Neural cell (in vitro differentiated cells): ENCODE results near the gene SLC27A2. TPM values are rescaled to one million over a fixed set of nuclear protein-coding genes. Genes with fewer than 3 reads are reported as not detected.

Source experiments
- H2AFZ ChIP-seq: fragments of 200-600, 300-800 bp; sonication (generic), shearing (Covaris generic); 2 replicates; pipeline ENCODE4 v1.6.0; 2014; ENCODE audit warnings: low read depth, mild to moderate bottlenecking, antibody characterized with exemption, low read length, moderate library complexity
- H3F3A ChIP-seq: fragments of 200-600 bp; shearing (Covaris generic); 2 replicates; pipeline ENCODE4 v1.6.1; 2016; ENCODE audit warnings: mild to moderate bottlenecking, moderate library complexity, mixed read lengths, antibody characterized with exemption, low read length; ENCODE audit not compliant: insufficient read depth, poor library complexity, severe bottlenecking
- H3K27ac ChIP-seq: fragments of 200-600, 300-800 bp; sonication (generic), shearing (Covaris generic); 2 replicates; pipeline ENCODE4 v1.5.1; 2014; ENCODE audit warnings: mild to moderate bottlenecking, low read length, moderate library complexity
- H3K27me3 ChIP-seq: fragments of 300-800, 200-600 bp; sonication (generic), shearing (Covaris generic); 2 replicates; pipeline ENCODE4 v1.6.0; 2014; ENCODE audit warnings: mild to moderate bottlenecking, low read depth, low read length, moderate library complexity; ENCODE audit not compliant: insufficient read depth
- H3K36me3 ChIP-seq: fragments of 300-800, 200-600 bp; sonication (generic), shearing (Covaris generic); 2 replicates; pipeline ENCODE4 v1.5.1; 2014; ENCODE audit warnings: mild to moderate bottlenecking, antibody characterized with exemption, low read length, moderate library complexity; ENCODE audit not compliant: insufficient read depth
- H3K4me2 ChIP-seq: fragments of 300-800, 200-600 bp; sonication (generic), shearing (Covaris generic); 2 replicates; pipeline ENCODE4 v1.6.0; 2014; ENCODE audit warnings: mild to moderate bottlenecking, low read length
- H3K4me3 ChIP-seq: fragments of 300-800, 200-600 bp; sonication (generic), shearing (Covaris generic); 2 replicates; pipeline ENCODE4 v1.5.1; 2014; ENCODE audit warnings: mild to moderate bottlenecking, low read length, moderate library complexity
- H3K79me2 ChIP-seq: fragments of 200-600 bp; shearing (Covaris generic); replicated peaks from 2 replicates; pipeline ENCODE4 v1.6.0; 2014; ENCODE audit warnings: mild to moderate bottlenecking, low read length, moderate library complexity; ENCODE audit not compliant: insufficient read depth
- H3K9ac ChIP-seq: fragments of 300-800, 200-600 bp; sonication (generic), shearing (Covaris generic); 2 replicates; pipeline ENCODE4 v1.6.1; 2016; ENCODE audit warnings: mild to moderate bottlenecking, low read length, mixed read lengths
- H3K9me2 ChIP-seq: fragments of 200-600 bp; shearing (Covaris generic); 2 replicates; pipeline ENCODE4 v1.6.1; 2016; ENCODE audit warnings: mild to moderate bottlenecking, low read length, mixed read lengths; ENCODE audit not compliant: insufficient read depth
- H3K9me3 ChIP-seq: fragments of 200-600, 300-800 bp; sonication (generic), shearing (Covaris generic); 2 replicates; pipeline ENCODE4 v1.6.1; 2016; ENCODE audit warnings: mild to moderate bottlenecking, mixed run types, low read length, moderate library complexity, mixed read lengths
- H4K20me1 ChIP-seq: fragments of 200-600 bp; shearing (Covaris generic); 2 replicates; pipeline ENCODE4 v1.6.1; 2016; ENCODE audit warnings: mild to moderate bottlenecking, mixed run types; ENCODE audit not compliant: insufficient read depth
- EP300 ChIP-seq: fragments of 450-650 bp; conservative IDR thresholded peaks from 2 replicates; pipeline ENCODE4 v1.6.1; 2014; ENCODE audit warnings: antibody characterized with exemption, mild to moderate bottlenecking, moderate library complexity; ENCODE audit not compliant: poor library complexity, severe bottlenecking
- EZH2 ChIP-seq: fragments of 200-600, 300-800 bp; shearing (Covaris generic), sonication (generic); IDR thresholded peaks from 2 replicates; pipeline ENCODE4 v1.6.1; 2014; ENCODE audit warnings: antibody characterized with exemption, low read length, borderline replicate concordance, mild to moderate bottlenecking; ENCODE audit not compliant: insufficient read depth, poor library complexity, severe bottlenecking
- MXI1 ChIP-seq: fragments of 450-650 bp; conservative IDR thresholded peaks from 2 replicates; pipeline ENCODE4 v1.6.1; 2014; ENCODE audit warnings: antibody characterized with exemption, mild to moderate bottlenecking; ENCODE audit not compliant: poor library complexity, severe bottlenecking
- POLR2AphosphoS5 ChIP-seq: IDR thresholded peaks from 2 replicates; pipeline ENCODE4 v1.6.1; 2012
- RAD21 ChIP-seq: fragments of 450-650 bp; conservative IDR thresholded peaks from 2 replicates; pipeline ENCODE4 v1.6.1; 2014; ENCODE audit warnings: antibody characterized with exemption, mild to moderate bottlenecking, moderate library complexity
- SMC3 ChIP-seq: fragments of 450-650 bp; conservative IDR thresholded peaks from 2 replicates; pipeline ENCODE4 v1.6.1; 2014; ENCODE audit warnings: antibody characterized with exemption, mild to moderate bottlenecking, moderate library complexity; ENCODE audit not compliant: poor library complexity
- TAF1 ChIP-seq: IDR thresholded peaks from 2 replicates; pipeline ENCODE4 v1.6.1; 2012; ENCODE audit warnings: low read depth
- polyA plus RNA-seq: library from polyadenylated mRNA; depleted of rRNA; stranded (reverse); fragments of >200 nt; gene quantifications from 2 replicates; pipeline ENCODE4 v1.2.3, GENCODE V29; 2014
- TF ChIP-seq, protein P1 (sequence below): fragments of 450-650 bp; IDR thresholded peaks from 2 replicates; pipeline ENCODE4 v1.5.1; 2014; ENCODE audit warnings: antibody characterized with exemption, mild to moderate bottlenecking, moderate library complexity; ENCODE audit not compliant: poor library complexity, severe bottlenecking
- TF ChIP-seq, protein P2 (sequence below): IDR thresholded peaks from 2 replicates; pipeline ENCODE4 v1.6.1; 2012; ENCODE audit warnings: borderline replicate concordance

SLC27A2 gene
- polyA plus RNA-seq, 1 donor from 2014 or later, result 3.5 TPM

DNA sequence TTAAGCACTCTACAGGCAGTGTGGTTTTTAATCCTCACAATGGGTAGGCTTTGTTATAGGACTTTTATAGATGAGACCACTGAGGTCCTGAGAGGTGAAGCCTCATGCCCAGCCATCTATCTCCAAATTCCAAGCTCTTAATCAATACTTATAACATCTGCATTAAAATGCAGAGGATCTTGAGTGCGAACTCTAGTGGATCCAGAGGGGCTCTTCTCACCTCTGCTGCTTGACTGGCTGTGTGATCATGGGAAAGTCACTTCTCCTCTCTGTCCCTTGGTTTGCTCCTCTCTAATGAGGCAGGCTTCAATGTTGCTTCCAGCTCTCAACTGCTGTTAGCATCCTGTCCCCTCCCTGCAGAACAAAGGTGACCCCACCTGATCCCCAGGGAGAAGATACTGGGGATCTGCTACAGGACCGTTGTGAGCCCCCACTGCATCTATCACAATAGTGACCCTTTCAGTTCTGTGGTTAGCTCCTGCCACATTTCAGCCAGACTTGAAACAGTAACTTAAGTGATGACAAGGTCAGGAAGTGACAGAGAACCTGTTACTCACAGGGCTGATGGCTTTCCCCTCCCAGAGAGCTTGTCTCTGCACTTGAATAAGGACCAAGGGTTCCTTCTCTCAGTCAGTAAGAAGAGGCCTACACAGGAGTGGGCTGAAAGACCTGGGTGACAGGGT, 1.3 kb downstream of the SLC27A2 start:
- Histone ChIP-seq H3K27ac (no peak overlapping the region), H2AFZ (no peak overlapping the region), H3K9me2 (no peaks in the 10 kb centered on the region), H3K4me3 (peak overlapping the region; percentile 86), H3K9me3 (no peaks in the 10 kb centered on the region), H3K36me3 (no peaks in the 10 kb centered on the region), H3F3A (no peaks in the 10 kb centered on the region), H3K4me2 (peak overlapping the region; percentile 87), H3K27me3 (peaks cover 45% of the 10 kb centered on the region), H3K79me2 (no peaks in the 10 kb centered on the region), H4K20me1 (no peaks in the 10 kb centered on the region), H3K9ac (no peak overlapping the region)
- no peak for TF ChIP-seq TAF1
- no peak for TF ChIP-seq POLR2AphosphoS5
- no peak for TF ChIP-seq MXI1
- no peak for TF ChIP-seq RAD21
- TF ChIP-seq EZH2, result no peak
- TF ChIP-seq, protein P1, sequence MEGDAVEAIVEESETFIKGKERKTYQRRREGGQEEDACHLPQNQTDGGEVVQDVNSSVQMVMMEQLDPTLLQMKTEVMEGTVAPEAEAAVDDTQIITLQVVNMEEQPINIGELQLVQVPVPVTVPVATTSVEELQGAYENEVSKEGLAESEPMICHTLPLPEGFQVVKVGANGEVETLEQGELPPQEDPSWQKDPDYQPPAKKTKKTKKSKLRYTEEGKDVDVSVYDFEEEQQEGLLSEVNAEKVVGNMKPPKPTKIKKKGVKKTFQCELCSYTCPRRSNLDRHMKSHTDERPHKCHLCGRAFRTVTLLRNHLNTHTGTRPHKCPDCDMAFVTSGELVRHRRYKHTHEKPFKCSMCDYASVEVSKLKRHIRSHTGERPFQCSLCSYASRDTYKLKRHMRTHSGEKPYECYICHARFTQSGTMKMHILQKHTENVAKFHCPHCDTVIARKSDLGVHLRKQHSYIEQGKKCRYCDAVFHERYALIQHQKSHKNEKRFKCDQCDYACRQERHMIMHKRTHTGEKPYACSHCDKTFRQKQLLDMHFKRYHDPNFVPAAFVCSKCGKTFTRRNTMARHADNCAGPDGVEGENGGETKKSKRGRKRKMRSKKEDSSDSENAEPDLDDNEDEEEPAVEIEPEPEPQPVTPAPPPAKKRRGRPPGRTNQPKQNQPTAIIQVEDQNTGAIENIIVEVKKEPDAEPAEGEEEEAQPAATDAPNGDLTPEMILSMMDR, result no peak
- TF ChIP-seq, protein P2, sequence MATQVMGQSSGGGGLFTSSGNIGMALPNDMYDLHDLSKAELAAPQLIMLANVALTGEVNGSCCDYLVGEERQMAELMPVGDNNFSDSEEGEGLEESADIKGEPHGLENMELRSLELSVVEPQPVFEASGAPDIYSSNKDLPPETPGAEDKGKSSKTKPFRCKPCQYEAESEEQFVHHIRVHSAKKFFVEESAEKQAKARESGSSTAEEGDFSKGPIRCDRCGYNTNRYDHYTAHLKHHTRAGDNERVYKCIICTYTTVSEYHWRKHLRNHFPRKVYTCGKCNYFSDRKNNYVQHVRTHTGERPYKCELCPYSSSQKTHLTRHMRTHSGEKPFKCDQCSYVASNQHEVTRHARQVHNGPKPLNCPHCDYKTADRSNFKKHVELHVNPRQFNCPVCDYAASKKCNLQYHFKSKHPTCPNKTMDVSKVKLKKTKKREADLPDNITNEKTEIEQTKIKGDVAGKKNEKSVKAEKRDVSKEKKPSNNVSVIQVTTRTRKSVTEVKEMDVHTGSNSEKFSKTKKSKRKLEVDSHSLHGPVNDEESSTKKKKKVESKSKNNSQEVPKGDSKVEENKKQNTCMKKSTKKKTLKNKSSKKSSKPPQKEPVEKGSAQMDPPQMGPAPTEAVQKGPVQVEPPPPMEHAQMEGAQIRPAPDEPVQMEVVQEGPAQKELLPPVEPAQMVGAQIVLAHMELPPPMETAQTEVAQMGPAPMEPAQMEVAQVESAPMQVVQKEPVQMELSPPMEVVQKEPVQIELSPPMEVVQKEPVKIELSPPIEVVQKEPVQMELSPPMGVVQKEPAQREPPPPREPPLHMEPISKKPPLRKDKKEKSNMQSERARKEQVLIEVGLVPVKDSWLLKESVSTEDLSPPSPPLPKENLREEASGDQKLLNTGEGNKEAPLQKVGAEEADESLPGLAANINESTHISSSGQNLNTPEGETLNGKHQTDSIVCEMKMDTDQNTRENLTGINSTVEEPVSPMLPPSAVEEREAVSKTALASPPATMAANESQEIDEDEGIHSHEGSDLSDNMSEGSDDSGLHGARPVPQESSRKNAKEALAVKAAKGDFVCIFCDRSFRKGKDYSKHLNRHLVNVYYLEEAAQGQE, result no peak
- no peak for TF ChIP-seq SMC3
- no peak for TF ChIP-seq EP300

DNA sequence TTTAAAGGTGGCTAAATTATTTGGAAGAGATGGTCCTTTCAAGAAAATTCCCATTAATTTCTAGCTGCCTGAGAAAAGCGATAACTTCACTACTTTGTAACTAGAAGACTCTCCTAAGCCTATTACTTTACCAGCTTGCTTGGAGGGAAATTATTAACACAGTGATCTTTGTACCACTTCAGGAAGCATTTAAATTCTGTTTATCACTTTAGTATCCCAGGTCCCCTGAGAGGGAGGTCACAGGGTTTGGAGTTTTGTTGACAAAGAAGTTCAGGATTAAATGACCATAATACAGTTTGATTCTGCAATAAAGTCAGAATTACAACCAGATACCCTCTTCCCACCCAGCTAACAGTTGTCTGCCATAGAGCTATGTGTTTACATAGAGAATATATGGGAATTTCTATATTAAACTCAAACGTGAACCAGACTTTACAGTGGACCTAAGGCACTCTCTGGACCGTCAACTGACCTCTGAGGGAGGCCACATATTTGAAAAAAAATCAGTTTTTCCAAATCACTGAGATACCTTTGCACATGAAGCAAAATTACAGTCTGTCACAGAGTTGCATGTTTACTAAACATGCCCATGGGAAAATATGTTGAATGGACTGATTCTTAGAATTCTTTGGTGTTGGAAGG, 3.0 kb downstream of the SLC27A2 start:
- H3K79me2 ChIP-seq, result no peaks in the 10 kb centered on the region
- no peak for TF ChIP-seq RAD21
- no peak for TF ChIP-seq EZH2
- TF ChIP-seq, protein P2, result no peak
- no peak for TF ChIP-seq SMC3
- TF ChIP-seq, protein P1, result no peak
- TF ChIP-seq MXI1, result no peak
- no peak for TF ChIP-seq EP300
- no peak for TF ChIP-seq TAF1
- TF ChIP-seq POLR2AphosphoS5, result no peak

More for the DNA sequence above, 3.0 kb downstream of the SLC27A2 start:
- no peaks in the 10 kb centered on the region for H3K36me3 ChIP-seq
- H3K9ac ChIP-seq, result no peak overlapping the region
- H3K27ac ChIP-seq, result no peak overlapping the region
- H3K4me2 ChIP-seq, result no peak overlapping the region
- H2AFZ ChIP-seq, result no peak overlapping the region
- H3F3A ChIP-seq, result no peaks in the 10 kb centered on the region
- H3K27me3 ChIP-seq, result peaks cover 42% of the 10 kb centered on the region
- H4K20me1 ChIP-seq, result no peaks in the 10 kb centered on the region
- H3K9me3 ChIP-seq, result no peaks in the 10 kb centered on the region
- no peaks in the 10 kb centered on the region for H3K9me2 ChIP-seq
- H3K4me3 ChIP-seq, result no peak overlapping the region
